T-helper 1 cell treated with Interleukin-12 subunit alpha and Interleukin-12 subunit beta and Interleukin-4 antibody, amounts not matched to agents 30 μg/mL and 1 μg/mL, for 36 hours (primary cell): Measurements from ENCODE around the gene REC8.
"Not testable (repeated sequence)": the region's sequence is repeated elsewhere in the genome, so short reads cannot be mapped to it uniquely, and the experiment has no call there.

Experiments
- H3K27ac Mint-ChIP-seq: one replicate; pipeline ENCODE4 v1.8.0; 2021; ENCODE audit warnings: mild to moderate bottlenecking, mixed read lengths
- H3K27me3 Mint-ChIP-seq: one replicate; pipeline ENCODE4 v1.8.0; 2021; ENCODE audit warnings: low read depth, mixed read lengths
- H3K36me3 Mint-ChIP-seq: one replicate; pipeline ENCODE4 v1.8.0; 2021; ENCODE audit warnings: low read depth, mixed read lengths
- H3K4me1 Mint-ChIP-seq: one replicate; pipeline ENCODE4 v1.8.0; 2021; ENCODE audit warnings: low read depth, mixed read lengths
- H3K4me3 Mint-ChIP-seq: one replicate; pipeline ENCODE4 v1.8.0; 2021; ENCODE audit warnings: mild to moderate bottlenecking, moderate library complexity, mixed read lengths
- H3K9me3 Mint-ChIP-seq: one replicate; pipeline ENCODE4 v1.8.0; 2021; ENCODE audit warnings: mixed read lengths

The REC8 gene

DNA sequence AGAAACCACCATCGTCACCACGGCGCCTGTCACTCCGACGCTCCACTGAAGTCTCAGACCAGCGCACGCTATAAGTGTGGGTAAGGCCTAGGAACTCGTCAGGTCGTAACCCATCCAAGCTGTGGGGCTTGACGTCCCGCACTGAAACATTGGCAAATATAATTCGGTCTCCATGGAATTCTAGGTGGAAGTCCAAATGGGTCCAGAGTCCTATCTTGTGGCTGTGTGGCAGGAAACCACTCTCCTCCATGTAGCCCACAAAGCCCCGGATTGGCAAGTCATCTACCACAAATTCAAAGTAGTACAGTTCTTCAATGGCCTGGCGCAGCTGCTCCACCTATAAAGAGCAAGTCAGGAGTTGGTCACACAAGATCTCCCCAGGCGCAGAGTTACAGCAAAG is 21.1 kb downstream of the REC8 start:
- H3K27me3 Mint-ChIP-seq, result no peaks in the 10 kb centered on the region
- no peaks in the 10 kb centered on the region for H3K9me3 Mint-ChIP-seq
- peaks cover 37% of the 10 kb centered on the region for H3K36me3 Mint-ChIP-seq
- peaks cover 58% of the 10 kb centered on the region for H3K4me1 Mint-ChIP-seq
- H3K27ac Mint-ChIP-seq, result no peak overlapping the region
- no peak overlapping the region for H3K4me3 Mint-ChIP-seq

- peaks cover 39% of the 10 kb centered on the region for H3K36me3 Mint-ChIP-seq
- no peaks in the 10 kb centered on the region for H3K27me3 Mint-ChIP-seq
- H3K9me3 Mint-ChIP-seq, result no peaks in the 10 kb centered on the region
- peak overlapping the region; percentile 90 for H3K27ac Mint-ChIP-seq
- peaks cover 59% of the 10 kb centered on the region for H3K4me1 Mint-ChIP-seq
- peak overlapping the region; percentile 98 for H3K4me3 Mint-ChIP-seq
Observed at GRCh38 chr14:24194186-24194872, 22.4 kb downstream of the REC8 start.

- no peaks in the 10 kb centered on the region for H3K27me3 Mint-ChIP-seq
- H3K36me3 Mint-ChIP-seq, result peaks cover 43% of the 10 kb centered on the region
- peak overlapping the region; percentile 90 for H3K27ac Mint-ChIP-seq
- H3K9me3 Mint-ChIP-seq, result no peaks in the 10 kb centered on the region
- H3K4me3 Mint-ChIP-seq, result peak overlapping the region; percentile 98
- peaks cover 56% of the 10 kb centered on the region for H3K4me1 Mint-ChIP-seq
Observed at GRCh38 chr14:24194873-24195185, 22.9 kb downstream of the REC8 start.

DNA sequence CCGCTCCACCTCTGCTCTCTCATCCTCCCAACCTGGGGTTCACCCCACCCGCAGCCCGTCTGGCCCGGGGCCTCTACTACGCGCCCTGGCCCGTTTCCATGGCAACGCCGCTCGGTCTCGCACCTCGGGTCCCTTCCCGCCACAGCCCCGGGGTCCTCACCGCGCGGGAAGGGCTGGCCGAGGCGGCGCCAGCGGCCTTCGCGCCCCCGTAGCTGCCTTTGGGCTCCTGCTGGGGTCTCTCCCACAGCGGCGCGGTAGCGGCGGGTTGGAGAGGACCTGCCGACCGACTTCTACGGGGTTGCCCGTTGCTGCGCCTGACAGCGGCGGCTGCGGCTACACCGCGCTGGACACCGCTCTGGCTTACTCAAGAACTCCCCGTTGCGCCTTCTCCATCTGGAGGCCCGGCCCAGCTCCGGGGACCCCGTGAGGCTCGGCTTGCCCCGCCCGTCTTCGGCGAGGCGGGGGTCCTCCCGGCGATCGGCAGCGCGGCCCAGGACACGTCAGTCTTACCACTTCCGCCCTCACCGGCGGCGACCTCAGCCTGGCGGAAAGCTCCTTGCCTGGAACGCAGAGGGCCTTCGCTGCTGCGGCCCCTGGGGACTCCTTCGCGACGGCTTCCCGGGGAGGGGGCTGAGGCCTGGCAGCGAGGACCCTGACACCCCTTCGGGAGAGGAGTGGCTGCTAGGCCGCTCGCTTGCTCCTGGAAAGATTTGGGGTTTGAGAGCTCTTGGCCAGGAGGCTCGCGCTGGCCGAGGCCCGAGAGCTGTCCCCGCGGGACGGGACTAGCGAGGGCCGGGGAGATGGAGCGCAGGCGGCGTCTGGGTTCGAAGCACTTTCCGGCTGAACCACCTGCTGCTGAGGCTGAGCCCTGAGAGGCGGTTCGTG is 23.5 kb downstream of the REC8 start, which contains the start of gene TM9SF1:
Gene TM9SF1 (minus strand): TSS at position 256 of the 885 bp plus-strand sequence. CDS start 422 bp downstream, outside the sequence.
- no peaks in the 10 kb centered on the region for H3K9me3 Mint-ChIP-seq
- H3K27ac Mint-ChIP-seq, result peak within 1 kb of the TSS; percentile 96
- peaks cover 41% of the 10 kb centered on the region for H3K36me3 Mint-ChIP-seq
- H3K4me3 Mint-ChIP-seq, result peak within 1 kb of the TSS; percentile 98
- H3K27me3 Mint-ChIP-seq, result no peaks in the 10 kb centered on the region
- peaks cover 50% of the 10 kb centered on the region for H3K4me1 Mint-ChIP-seq

DNA sequence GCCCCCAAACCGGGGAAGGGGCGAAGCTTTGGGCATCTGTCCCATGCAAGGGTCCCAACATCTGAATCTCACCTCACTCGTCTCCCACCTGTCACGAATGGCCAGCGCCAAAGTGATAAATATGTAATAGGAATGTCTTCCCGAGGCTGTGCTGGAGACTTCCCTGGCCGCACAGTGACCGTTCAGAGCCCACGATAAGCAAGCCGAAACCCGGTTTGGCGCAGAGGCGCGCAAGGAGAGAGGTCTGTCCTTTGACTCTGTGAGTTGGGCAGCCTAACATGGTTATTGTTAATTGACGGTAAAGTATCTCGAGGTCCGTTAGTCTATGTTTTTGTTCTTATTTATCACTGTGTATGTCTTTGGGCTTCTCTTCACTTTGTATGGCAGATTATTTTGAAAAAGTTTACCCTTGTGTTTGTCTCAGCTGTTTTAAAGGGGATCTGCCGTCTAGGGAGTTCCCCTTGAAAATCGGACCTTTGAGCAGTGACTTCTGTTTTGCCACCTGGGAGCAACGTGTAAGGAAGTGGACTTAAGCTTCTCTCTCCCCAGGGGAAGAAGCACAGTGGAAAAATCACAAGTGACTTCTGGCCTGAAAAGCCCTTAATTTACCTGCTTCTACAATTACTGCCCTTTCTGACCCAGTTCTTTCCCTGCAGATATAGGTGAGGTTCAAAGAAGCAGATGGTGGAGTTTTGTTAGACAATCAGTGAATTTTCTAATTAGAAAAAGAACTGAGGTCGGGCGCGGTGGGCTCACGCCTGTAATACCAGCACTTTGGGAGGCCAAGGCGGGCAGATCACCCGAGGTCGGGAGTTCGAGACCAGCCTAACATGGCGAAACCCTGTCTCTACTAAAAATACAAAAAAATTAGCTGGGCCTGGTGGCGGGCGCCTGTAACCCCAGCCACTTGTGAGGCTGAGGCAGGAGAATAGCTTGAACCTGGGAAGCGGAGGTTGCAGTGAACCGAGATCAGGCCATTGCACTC is 24.5 kb downstream of the REC8 start:
- H3K27me3 Mint-ChIP-seq, result no peaks in the 10 kb centered on the region
- H3K27ac Mint-ChIP-seq, result peak overlapping the region; percentile 96
- H3K4me1 Mint-ChIP-seq, result peaks cover 49% of the 10 kb centered on the region
- peak overlapping the region; percentile 98 for H3K4me3 Mint-ChIP-seq
- H3K9me3 Mint-ChIP-seq, result peaks cover under 1% of the 10 kb centered on the region
- peaks cover 43% of the 10 kb centered on the region for H3K36me3 Mint-ChIP-seq

- H3K9me3 Mint-ChIP-seq, result peaks cover 8% of the 10 kb centered on the region
- peak overlapping the region; percentile 98 for H3K4me3 Mint-ChIP-seq
- peak overlapping the region; percentile 83 for H3K27ac Mint-ChIP-seq
- H3K36me3 Mint-ChIP-seq, result peaks cover 43% of the 10 kb centered on the region
- H3K27me3 Mint-ChIP-seq, result no peaks in the 10 kb centered on the region
- peaks cover 45% of the 10 kb centered on the region for H3K4me1 Mint-ChIP-seq
Observed at GRCh38 chr14:24197056-24197450, 25.2 kb downstream of the REC8 start.

DNA sequence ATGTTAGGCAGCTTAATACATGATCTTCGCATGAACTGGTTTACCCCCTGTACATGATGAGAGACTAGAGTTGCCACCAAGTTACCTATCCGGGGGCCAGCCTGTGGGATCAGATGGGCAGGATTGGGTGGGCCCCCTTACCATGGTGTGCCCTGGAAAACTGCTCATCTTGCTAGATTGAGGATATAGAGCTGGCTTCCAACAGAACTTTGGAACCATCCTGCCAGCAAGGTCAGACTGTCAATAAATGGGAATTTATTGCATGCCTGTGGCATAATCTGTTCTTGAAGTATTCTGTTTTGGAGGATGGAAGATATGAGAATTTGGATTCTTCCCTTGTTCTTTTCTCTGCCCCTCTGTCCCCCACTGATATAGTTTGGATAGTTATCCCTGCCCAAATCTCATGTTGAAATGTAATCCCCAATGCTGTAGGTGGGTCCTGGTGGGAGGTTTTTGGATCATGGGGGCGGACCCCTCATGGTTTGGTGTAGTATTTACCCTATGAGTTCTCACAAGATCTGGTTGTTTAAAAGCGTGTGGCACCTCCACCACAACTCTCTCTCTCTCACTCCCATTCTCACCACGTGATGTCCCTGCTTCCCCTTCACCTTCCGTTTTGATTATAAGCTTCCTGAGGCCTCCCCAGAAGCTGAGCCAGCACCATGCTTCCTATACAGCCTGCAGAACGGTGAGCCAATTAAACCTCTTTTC is 27.1 kb downstream of the REC8 start:
- Mint-ChIP-seq H3K27ac (peak overlapping the region; percentile 34), H3K36me3 (peaks cover 44% of the 10 kb centered on the region), H3K4me1 (peaks cover 37% of the 10 kb centered on the region), H3K9me3 (peaks cover 16% of the 10 kb centered on the region), H3K4me3 (peak overlapping the region; percentile 29), H3K27me3 (no peaks in the 10 kb centered on the region)

- Mint-ChIP-seq H3K4me1 (peaks cover 19% of the 10 kb centered on the region), H3K36me3 (peaks cover 59% of the 10 kb centered on the region), H3K9me3 (peaks cover 16% of the 10 kb centered on the region)
- H3K4me3 Mint-ChIP-seq, H3K27ac Mint-ChIP-seq, H3K27me3 Mint-ChIP-seq: not testable (repeated sequence)
Observed at GRCh38 chr14:24202538-24202937, 30.7 kb downstream of the REC8 start.

DNA sequence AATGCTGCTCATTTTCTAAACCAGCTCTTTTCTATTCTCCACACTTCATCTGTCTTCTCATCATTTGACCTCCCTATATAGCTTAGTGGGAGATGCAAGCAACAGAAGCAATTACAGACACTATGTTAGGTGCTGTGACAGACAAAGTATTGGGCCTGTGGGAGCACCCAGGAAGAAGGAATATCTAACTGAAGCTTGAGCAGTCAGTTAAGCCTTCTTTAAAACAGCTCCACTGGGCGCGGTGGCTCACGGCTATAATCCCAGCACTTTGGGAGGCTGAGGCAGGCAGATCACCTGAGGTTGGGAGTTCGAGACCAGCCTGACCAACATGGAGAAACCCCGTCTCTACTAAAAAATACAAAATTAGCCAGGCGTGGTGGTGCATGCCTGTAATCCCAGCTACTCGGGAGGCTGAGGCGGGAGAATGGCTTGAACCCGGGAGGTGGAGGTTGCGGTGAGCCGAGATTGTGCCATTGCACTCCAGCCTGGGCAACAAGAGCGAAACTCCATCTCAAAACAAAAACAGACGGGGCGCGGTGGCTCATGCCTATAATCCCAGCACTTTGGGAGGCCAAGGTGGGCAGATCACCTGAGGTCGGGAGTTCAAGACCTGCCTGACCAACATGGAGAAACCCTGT is 31.5 kb downstream of the REC8 start:
- not testable (repeated sequence) for H3K27me3 Mint-ChIP-seq, H3K4me3 Mint-ChIP-seq, H3K27ac Mint-ChIP-seq
- Mint-ChIP-seq H3K4me1 (peaks cover 19% of the 10 kb centered on the region), H3K9me3 (peaks cover 16% of the 10 kb centered on the region), H3K36me3 (peaks cover 64% of the 10 kb centered on the region)

- Mint-ChIP-seq H3K4me1 (peaks cover 10% of the 10 kb centered on the region), H3K9me3 (peaks cover 16% of the 10 kb centered on the region), H3K27me3 (no peaks in the 10 kb centered on the region), H3K4me3 (no peak overlapping the region), H3K36me3 (peaks cover 62% of the 10 kb centered on the region), H3K27ac (no peak overlapping the region)
Observed at GRCh38 chr14:24204163-24205146, 32.6 kb downstream of the REC8 start.

DNA sequence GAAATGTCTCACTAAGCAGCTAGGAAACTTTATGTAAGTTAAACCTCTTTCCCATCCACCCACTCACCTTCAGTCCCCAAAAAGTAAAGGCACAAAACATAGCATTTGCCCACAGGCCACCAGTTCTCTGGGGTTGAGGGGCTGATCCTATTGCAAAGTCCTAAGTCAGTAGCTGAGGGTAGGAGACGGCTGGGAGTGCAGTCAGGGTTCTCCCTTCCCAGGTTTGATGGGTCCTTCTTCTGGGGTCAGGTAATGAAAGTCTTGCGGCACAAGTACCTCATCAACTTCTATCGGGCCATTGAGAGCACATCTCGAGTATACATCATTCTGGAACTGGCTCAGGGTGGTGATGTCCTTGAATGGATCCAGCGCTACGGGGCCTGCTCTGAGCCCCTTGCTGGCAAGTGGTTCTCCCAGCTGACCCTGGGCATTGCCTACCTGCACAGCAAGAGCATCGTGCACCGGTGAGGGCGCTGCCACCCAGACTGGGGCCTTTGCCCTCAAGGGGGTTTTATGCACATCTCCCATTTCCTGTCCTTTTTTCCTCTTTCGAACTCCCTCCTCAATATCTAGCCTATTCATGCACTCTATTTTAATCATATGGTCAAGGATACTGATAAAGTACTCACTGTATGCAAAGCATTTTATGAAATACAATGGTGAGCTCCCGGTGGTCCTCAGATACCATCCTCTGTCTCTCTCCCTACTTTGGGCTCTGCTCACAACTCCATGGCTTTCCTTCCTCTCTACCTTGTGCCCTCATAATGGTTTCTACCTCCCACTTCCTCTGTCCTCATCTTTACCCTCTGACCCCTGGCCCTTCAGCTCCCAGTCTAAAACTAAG is 34.6 kb downstream of the REC8 start:
- H3K4me1 Mint-ChIP-seq, result peaks cover 15% of the 10 kb centered on the region
- no peaks in the 10 kb centered on the region for H3K27me3 Mint-ChIP-seq
- H3K4me3 Mint-ChIP-seq, result no peak overlapping the region
- H3K36me3 Mint-ChIP-seq, result peaks cover 69% of the 10 kb centered on the region
- H3K27ac Mint-ChIP-seq, result peak overlapping the region; percentile 52
- peaks cover 13% of the 10 kb centered on the region for H3K9me3 Mint-ChIP-seq

GRCh38 chr14:24207104-24207551 is 35.2 kb downstream of the REC8 start:
- no peaks in the 10 kb centered on the region for H3K27me3 Mint-ChIP-seq
- H3K9me3 Mint-ChIP-seq, result peaks cover 7% of the 10 kb centered on the region
- H3K4me3 Mint-ChIP-seq, result no peak overlapping the region
- peak overlapping the region; percentile 52 for H3K27ac Mint-ChIP-seq
- peaks cover 67% of the 10 kb centered on the region for H3K36me3 Mint-ChIP-seq
- H3K4me1 Mint-ChIP-seq, result peaks cover 17% of the 10 kb centered on the region
